Fibroblast of villous mesenchyme (primary cell): ENCODE measurements around the gene MYH10. TPM values are rescaled to one million over a fixed set of nuclear protein-coding genes. Genes with fewer than 3 reads are reported as not detected.

Experiments used
- DNase-seq: peaks from one replicate; pipeline ENCODE4 v3.0.0-alpha.2; 2010; ENCODE audit warnings: low read depth
- H3K4me3 ChIP-seq: 2 replicates; pipeline ENCODE4 v1.5.1; 2011; ENCODE audit warnings: low read depth, mild to moderate bottlenecking, low read length
- total RNA-seq: library from RNA; depleted of rRNA; stranded (reverse); fragments of >200 nt; gene quantifications from 2 replicates; pipeline ENCODE4 v1.2.3, GENCODE V29; 2012
- TF ChIP-seq, protein P1 (sequence below): IDR thresholded peaks from 2 replicates; pipeline ENCODE4 v1.5.1; 2012; ENCODE audit warnings: low read depth, mild to moderate bottlenecking, low read length; ENCODE audit not compliant: insufficient read depth

MYH10 gene
- total RNA-seq, 1 donor: 94.1 TPM

GRCh38 chr17:8650119-8650499 lies 19.6 kb upstream of the MYH10 start:
- H3K4me3 ChIP-seq: no peak overlapping the region
- no peak for DNase-seq
- TF ChIP-seq, protein P1, sequence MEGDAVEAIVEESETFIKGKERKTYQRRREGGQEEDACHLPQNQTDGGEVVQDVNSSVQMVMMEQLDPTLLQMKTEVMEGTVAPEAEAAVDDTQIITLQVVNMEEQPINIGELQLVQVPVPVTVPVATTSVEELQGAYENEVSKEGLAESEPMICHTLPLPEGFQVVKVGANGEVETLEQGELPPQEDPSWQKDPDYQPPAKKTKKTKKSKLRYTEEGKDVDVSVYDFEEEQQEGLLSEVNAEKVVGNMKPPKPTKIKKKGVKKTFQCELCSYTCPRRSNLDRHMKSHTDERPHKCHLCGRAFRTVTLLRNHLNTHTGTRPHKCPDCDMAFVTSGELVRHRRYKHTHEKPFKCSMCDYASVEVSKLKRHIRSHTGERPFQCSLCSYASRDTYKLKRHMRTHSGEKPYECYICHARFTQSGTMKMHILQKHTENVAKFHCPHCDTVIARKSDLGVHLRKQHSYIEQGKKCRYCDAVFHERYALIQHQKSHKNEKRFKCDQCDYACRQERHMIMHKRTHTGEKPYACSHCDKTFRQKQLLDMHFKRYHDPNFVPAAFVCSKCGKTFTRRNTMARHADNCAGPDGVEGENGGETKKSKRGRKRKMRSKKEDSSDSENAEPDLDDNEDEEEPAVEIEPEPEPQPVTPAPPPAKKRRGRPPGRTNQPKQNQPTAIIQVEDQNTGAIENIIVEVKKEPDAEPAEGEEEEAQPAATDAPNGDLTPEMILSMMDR: no peak

- DNase-seq: peak; percentile 84
- TF ChIP-seq, protein P1: no peak
- no peak overlapping the region for H3K4me3 ChIP-seq
Observed at GRCh38 chr17:8649157-8650118, 18.9 kb upstream of the MYH10 start.

DNA sequence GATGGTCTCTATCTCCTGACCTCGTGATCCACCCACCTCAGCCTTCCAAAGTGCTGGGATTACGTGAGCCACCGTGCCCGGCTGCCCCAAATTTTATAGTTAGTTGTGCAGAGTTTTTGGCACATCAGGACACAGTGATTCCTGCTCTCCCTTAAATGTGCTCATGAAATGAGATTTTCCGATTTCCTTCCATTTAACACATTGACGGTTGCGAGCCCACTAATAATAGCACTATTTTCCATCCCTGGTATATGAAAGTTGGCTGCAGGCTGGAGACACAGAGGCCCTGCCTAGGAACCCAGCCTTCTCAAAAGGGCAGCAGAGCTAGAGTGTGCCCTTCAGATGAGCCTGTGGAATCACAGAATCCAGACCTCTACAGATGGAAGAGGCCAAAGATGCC lies 17.4 kb upstream of the MYH10 start:
- H3K4me3 ChIP-seq: no peak overlapping the region
- no peak for DNase-seq
- TF ChIP-seq, protein P1: no peak

DNA sequence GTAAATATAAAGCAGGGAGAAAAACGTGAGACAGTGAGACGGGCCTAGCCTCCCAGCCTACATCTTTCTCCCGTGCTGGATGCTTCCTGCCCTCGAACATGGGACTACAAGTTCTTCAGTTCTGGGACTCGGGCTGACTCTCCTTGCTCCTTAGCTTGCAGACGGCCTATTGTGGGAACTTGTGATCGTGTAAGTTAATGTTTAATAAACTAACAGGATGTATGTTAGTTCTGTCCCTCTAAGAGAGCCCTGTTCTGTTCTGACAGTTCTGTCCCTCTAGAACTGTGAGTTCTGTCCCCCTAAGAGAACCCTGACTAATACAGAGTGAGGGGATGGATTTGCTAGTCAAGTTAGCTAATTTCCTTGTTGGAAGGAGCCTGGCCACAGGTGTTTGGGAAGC lies 16.7 kb upstream of the MYH10 start:
- no peak for DNase-seq
- H3K4me3 ChIP-seq: no peak overlapping the region
- TF ChIP-seq, protein P1: no peak

- H3K4me3 ChIP-seq: no peak overlapping the region
- no peak for DNase-seq
- TF ChIP-seq, protein P1: no peak
Observed at GRCh38 chr17:8644507-8644902, 14.0 kb upstream of the MYH10 start.

- no peak for DNase-seq
- TF ChIP-seq, protein P1: no peak
- H3K4me3 ChIP-seq: no peak overlapping the region
Observed at GRCh38 chr17:8643855-8644506, 13.5 kb upstream of the MYH10 start.
